T-helper 17 cell (primary cell): ENCODE data around the gene DIP2A. TPM values are rescaled to one million over a fixed set of nuclear protein-coding genes. Genes with fewer than 3 reads are reported as not detected.
"Not testable (repeated sequence)": the region's sequence is repeated elsewhere in the genome, so short reads cannot be mapped to it uniquely, and the experiment has no call there.

ENCODE experiments used
- ATAC-seq: fragments of 150-1000 bp; cut with Tn5 transposase; 2 replicates; pipeline ENCODE4 v1.10.0; 2021; ENCODE audit warnings: mild to moderate bottlenecking, moderate library complexity
- DNase-seq, 3 donors: peaks; one replicate each; pipeline versions ENCODE4 v3.0.0 to v3.0.0-alpha.2; 2020 to 2021
- H3K9me3 ChIP-seq: one replicate; pipeline ENCODE4 v1.7.0; 2013; ENCODE audit warnings: low read length, mild to moderate bottlenecking; ENCODE audit not compliant: control insufficient read depth, poor library complexity, severe bottlenecking
- H3K27ac Mint-ChIP-seq: one replicate; pipeline ENCODE4 v1.8.0; 2022; ENCODE audit warnings: mild to moderate bottlenecking, moderate library complexity, mixed read lengths
- H3K27me3 Mint-ChIP-seq: one replicate; pipeline ENCODE4 v1.8.0; 2022; ENCODE audit warnings: mixed read lengths
- H3K36me3 Mint-ChIP-seq: one replicate; pipeline ENCODE4 v1.8.0; 2022; ENCODE audit warnings: low read depth, mixed read lengths
- H3K4me1 Mint-ChIP-seq: one replicate; pipeline ENCODE4 v1.8.0; 2022; ENCODE audit warnings: mild to moderate bottlenecking, mixed read lengths
- H3K4me3 Mint-ChIP-seq: one replicate; pipeline ENCODE4 v1.8.0; 2022; ENCODE audit warnings: mild to moderate bottlenecking, moderate library complexity, mixed read lengths
- total RNA-seq, 4 donors: library from RNA in 2 of 4; stranded (reverse) in 2 of 4; gene quantifications; one replicate each; pipeline ENCODE4 v1.2.3 and lab custom pipeline; 2022 to 2026

DIP2A gene
- total RNA-seq, 2 donors from 2014 or later: 74.2 to 85.8 TPM

DNA sequence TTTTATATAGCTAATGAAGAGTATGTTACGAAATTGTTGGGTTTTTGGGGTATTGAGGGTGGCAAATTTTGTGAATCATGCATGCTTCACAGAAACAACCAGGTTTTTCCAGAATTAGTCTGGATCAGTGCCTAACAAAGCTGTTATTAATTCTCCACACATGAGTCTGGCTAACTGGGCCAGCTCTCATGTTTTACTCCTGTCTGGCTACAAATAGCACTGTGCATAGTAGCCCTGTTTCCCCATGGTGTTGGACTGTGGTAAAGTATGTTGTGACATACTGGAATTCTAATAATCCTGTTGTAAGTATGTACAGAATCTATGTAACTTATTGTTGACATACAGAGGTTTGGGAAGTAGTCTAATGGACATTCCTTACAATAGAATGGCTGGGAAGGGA, 110.4 kb downstream of the DIP2A start:
- Mint-ChIP-seq H3K4me1 (peaks cover 4% of the 10 kb centered on the region), H3K36me3 (peaks cover 11% of the 10 kb centered on the region), H3K27ac (no peak overlapping the region), H3K4me3 (no peak overlapping the region), H3K27me3 (no peaks in the 10 kb centered on the region)
- no peak for ATAC-seq
- H3K9me3 ChIP-seq: no peaks in the 10 kb centered on the region
- DNase-seq: no peak

DNA sequence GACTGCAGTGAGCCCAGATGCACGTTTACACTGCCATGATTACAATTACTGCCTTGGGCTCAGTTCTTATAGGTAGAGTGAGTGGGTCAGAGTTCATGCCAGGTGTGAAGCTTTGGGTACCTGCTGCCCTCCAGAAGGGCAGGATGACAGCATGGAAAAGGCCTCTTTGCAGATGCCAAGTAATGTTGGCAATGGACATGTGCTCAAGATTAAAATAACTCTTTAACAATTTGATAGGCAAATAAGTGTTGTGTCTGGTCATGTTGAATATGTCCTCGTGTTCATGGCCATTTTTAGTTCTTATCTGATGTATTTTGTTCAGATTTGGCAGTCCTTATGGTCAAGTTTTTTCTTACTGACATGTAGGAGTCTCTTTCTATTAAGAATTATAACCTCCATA, 111.4 kb downstream of the DIP2A start:
- Mint-ChIP-seq H3K27me3 (no peaks in the 10 kb centered on the region), H3K27ac (no peak overlapping the region), H3K4me1 (peaks cover 3% of the 10 kb centered on the region), H3K36me3 (peaks cover 11% of the 10 kb centered on the region), H3K4me3 (no peak overlapping the region)
- no peaks in the 10 kb centered on the region for H3K9me3 ChIP-seq
- DNase-seq: no peak
- ATAC-seq: no peak

DNA sequence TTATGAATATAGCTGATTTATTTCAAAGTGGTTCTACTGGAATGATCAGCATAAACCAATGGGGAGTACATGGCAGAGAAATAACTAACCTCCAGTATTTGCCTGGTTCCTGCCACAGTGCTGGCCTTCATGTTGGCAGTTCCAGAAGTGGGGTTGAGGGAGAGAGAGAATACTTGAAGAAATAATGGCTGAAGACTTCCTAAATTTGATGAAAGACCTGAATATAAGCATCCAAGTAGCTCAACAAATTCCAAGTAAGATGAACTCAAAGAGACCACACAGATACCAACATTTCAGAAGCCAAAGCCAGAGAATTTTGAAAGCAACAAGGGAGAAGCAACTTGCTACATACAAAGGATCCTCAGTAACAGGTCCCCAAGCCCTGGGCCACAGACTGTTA, 111.9 kb downstream of the DIP2A start:
- Mint-ChIP-seq H3K4me1 (peaks cover 7% of the 10 kb centered on the region), H3K4me3 (no peak overlapping the region), H3K27ac (no peak overlapping the region), H3K27me3 (no peaks in the 10 kb centered on the region), H3K36me3 (peaks cover 11% of the 10 kb centered on the region)
- DNase-seq (no peak), ATAC-seq (no peak)
- H3K9me3 ChIP-seq: no peaks in the 10 kb centered on the region

DNA sequence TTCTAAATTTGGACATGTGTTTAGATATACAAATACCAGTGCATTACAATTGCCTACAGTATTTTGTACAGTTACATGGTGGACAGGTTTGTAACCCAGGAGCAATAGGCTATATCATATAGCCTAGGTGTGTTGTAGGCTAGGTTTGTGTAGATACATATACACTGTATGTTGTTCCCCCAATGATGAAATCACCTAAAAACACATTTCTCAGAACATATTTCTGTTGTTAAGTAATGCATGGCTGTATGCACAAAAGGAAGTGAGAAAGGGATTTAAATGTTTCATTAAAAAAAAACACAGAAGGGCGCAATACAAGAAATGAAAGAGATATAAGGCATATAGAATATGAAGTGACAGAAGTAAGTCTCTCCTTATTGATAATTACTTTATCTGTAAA, 114.2 kb downstream of the DIP2A start:
- DNase-seq (no peak), ATAC-seq (no peak)
- no peak overlapping the region for H3K4me3 Mint-ChIP-seq
- no peak overlapping the region for H3K27ac Mint-ChIP-seq
- peaks cover 5% of the 10 kb centered on the region for H3K4me1 Mint-ChIP-seq
- H3K36me3 Mint-ChIP-seq: peaks cover 7% of the 10 kb centered on the region
- no peaks in the 10 kb centered on the region for H3K27me3 Mint-ChIP-seq
- H3K9me3 ChIP-seq: no peaks in the 10 kb centered on the region

DNA sequence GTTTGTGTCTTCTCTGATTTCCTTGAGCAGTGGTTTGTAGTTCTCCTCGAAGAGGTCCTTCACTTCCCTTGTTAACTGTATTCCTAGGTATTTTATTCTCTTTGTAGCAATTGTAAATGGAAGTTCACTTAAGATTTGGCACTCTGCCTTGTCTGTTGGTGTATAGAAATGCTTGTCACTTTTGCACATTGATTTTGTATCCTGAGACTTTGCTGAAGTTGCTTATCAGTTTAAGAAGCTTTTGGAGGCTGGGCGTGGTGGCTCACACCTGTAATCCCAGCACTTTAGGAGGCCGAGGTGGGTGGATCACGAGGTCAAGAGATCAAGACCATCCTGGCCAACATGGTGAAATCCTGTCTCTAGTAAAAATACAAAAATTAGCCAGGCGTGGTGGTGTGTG, 119.1 kb downstream of the DIP2A start:
- H3K36me3 Mint-ChIP-seq, H3K27me3 Mint-ChIP-seq: not testable (repeated sequence)

DNA sequence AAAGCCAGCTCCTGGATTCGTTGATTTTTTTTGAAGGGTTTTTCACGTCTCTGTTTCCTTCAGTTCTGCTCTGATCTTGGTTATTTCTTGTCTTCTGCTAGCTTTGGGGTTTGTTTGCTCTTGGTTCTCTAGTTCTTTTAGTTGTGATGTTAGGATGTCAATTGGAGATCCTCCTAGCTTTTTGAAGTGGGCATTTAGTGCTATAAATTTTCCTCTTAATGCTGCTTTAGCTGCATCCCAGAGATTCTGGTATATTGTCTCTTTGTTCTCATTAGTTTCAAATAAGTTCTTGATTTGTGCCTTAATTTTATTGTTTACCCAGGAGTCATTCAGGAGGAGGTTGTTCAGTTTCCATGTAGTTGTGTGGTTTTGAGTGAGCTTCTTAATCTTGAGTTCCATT, 120.7 kb downstream of the DIP2A start:
- not testable (repeated sequence) for DNase-seq, H3K36me3 Mint-ChIP-seq, H3K27me3 Mint-ChIP-seq, H3K9me3 ChIP-seq, H3K4me1 Mint-ChIP-seq, ATAC-seq, H3K4me3 Mint-ChIP-seq, H3K27ac Mint-ChIP-seq

More for the DNA sequence above, 119.1 kb downstream of the DIP2A start:
- H3K4me1 Mint-ChIP-seq, ATAC-seq, H3K27ac Mint-ChIP-seq, H3K4me3 Mint-ChIP-seq, H3K9me3 ChIP-seq, DNase-seq: not testable (repeated sequence)

DNA sequence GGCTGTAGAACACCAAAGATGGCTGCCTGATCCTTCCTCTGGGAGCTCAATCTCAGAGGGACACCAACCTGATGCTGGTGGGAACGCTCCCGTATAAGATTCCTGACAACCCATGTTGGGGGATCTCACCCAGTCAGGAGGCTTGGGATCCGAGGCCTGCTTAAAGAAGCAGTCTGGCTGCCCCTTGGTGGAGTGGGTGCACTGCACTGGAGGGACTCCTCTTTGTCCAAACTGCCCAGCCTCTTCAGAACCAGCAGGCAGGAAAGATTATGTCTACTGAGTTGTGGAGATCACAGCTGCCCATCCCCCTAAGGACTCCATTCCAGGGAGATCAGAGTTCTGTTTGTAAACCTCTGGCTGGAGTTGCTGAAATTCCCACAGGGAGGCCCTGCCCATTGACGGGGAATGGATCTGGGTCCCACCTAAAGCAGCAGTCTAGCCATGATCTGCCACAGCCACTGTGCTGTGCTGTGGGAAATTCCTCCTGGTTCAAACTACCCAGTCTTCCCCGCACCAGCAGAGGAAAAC, 123.2 kb downstream of the DIP2A start:
- H3K27me3 Mint-ChIP-seq: no peaks in the 10 kb centered on the region
- peaks cover 9% of the 10 kb centered on the region for H3K36me3 Mint-ChIP-seq
- DNase-seq (no peak), ATAC-seq (no peak)
- H3K9me3 ChIP-seq: no peaks in the 10 kb centered on the region
- no peaks in the 10 kb centered on the region for H3K4me1 Mint-ChIP-seq
- H3K4me3 Mint-ChIP-seq: no peak overlapping the region
- H3K27ac Mint-ChIP-seq: no peak overlapping the region

DNA sequence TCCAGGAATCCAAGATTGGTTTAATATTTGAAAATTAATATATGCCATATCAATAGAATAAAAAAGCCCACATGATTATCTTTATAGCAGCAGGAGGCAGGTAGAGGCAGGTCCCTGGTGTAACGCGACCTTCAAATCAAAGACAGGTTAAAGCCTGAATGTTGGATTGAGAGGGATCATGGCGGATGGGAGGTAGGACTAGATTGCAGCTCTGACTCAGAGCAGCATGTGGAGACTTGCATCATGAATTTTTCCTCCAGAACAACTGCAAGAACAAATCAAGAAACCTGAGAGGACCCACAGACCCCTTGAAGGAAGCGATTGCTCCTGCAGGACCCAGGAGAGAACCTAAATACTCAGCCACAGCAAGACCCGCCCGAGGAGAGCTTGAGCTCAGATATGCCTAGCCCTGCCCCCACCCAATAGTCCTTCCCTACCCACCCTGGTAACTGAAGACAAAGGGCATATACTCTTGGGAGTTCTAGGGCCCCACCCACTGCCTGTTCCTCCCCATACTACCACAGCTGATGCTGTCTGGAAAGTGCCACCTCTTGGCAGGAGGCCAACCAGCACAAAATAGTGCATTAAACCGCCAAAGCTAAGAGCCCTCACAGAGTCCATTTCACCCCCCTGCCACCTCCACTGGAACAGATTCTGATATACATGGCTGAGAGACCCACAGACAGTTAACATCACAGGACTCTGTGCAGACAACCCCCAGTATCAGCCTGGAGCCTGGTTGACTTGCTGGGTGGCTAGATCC, 126.7 kb downstream of the DIP2A start:
- no peak overlapping the region for H3K4me3 Mint-ChIP-seq
- H3K9me3 ChIP-seq: no peaks in the 10 kb centered on the region
- no peaks in the 10 kb centered on the region for H3K27me3 Mint-ChIP-seq
- peaks cover 4% of the 10 kb centered on the region for H3K36me3 Mint-ChIP-seq
- no peaks in the 10 kb centered on the region for H3K4me1 Mint-ChIP-seq
- ATAC-seq (no peak), DNase-seq (no peak)
- H3K27ac Mint-ChIP-seq: no peak overlapping the region

DNA sequence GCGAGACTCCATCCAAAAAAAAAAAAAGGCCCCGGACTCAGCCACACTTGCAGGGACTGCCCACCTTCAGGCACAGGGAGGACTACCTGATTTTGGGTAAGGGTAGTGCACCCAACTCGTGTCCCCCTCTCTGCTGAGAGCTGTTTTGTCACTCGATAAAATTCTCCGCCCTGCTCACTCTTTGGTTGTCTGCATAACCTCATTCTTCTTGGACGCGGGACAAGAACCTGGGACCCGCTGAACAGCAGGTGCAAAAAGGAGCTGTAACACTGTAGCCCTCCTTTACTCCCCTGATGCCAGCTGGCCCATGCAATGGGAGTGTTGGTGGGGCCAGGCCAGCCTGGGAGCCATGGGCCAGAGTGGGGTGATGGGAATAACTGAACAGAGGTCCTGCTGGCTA, 135.6 kb downstream of the DIP2A start:
- no peak overlapping the region for H3K27ac Mint-ChIP-seq
- H3K9me3 ChIP-seq: no peaks in the 10 kb centered on the region
- H3K36me3 Mint-ChIP-seq: no peaks in the 10 kb centered on the region
- H3K27me3 Mint-ChIP-seq: no peaks in the 10 kb centered on the region
- H3K4me3 Mint-ChIP-seq: no peak overlapping the region
- ATAC-seq: no peak
- H3K4me1 Mint-ChIP-seq: no peaks in the 10 kb centered on the region
- no peak for DNase-seq

DNA sequence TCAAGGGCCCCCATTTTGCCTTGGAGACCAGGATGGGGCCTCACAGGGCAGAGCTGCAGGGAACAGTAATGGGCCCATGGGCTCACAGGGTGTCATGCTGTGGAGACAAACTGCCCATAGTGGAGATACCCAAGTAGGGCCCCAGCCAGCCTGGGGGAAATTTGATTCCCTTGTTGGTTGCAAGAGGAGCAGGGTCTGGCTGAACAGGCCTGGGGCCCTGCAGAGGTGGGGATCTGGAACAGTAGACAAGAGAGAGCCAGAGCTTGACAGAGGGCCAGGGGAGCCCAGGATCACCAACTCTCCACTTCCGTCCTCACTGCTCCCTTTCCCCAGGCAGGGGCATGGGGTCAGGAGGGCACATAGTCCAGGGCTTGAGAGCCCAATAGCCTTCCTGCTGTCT, 137.5 kb downstream of the DIP2A start:
- no peak for DNase-seq
- ATAC-seq: no peak
- Mint-ChIP-seq H3K4me1 (peaks cover 2% of the 10 kb centered on the region), H3K4me3 (no peak overlapping the region), H3K27ac (no peak overlapping the region), H3K36me3 (no peaks in the 10 kb centered on the region), H3K27me3 (no peaks in the 10 kb centered on the region)
- H3K9me3 ChIP-seq: no peaks in the 10 kb centered on the region

DNA sequence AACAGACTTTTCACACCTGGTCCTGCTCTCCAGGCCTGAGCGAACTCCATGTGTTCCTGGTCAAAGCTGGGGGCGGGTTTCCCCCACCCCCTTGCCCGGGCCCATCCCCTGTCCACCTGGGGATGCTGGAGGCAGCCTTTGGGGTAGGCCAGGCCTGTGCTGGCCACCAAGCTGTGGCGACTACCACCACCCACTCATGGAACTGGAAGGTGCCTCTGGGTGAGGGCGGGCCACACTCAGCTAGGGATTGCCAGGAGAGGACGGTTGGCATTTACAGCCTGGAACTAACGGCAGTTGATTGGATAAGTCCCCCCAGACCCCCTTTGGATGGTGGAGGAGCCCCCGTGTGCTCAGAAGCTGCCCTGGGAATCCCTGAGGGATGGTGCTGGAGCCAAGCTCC, 138.3 kb downstream of the DIP2A start:
- no peaks in the 10 kb centered on the region for H3K36me3 Mint-ChIP-seq
- no peak overlapping the region for H3K4me3 Mint-ChIP-seq
- no peak for DNase-seq
- no peaks in the 10 kb centered on the region for H3K27me3 Mint-ChIP-seq
- H3K4me1 Mint-ChIP-seq: peaks cover 2% of the 10 kb centered on the region
- H3K27ac Mint-ChIP-seq: no peak overlapping the region
- no peaks in the 10 kb centered on the region for H3K9me3 ChIP-seq
- no peak for ATAC-seq

DNA sequence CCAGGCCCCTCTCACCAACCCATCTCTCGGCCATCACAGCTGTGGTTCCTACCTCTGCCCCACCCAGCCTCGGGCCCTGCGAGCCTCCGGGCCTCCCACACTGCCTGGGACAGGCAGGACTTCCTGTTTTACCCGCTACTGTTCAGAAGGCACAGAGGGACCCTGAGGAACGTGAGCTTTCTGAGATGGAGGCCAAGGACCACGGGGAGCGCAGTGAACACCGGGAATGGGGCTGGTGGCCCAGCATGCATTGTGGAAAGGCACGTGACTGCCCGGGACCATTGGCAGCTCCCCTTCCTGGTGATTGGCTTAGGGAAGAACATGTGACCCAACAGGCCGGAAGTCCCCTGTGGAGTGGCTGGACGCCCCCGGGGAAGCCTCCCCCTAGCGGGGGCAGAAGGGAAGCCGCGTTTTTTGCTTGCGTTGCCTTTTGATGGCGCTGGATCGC, 139.2 kb downstream of the DIP2A start:
- no peaks in the 10 kb centered on the region for H3K36me3 Mint-ChIP-seq
- no peaks in the 10 kb centered on the region for H3K9me3 ChIP-seq
- DNase-seq: no peak
- peaks cover 4% of the 10 kb centered on the region for H3K4me1 Mint-ChIP-seq
- no peak overlapping the region for H3K27ac Mint-ChIP-seq
- H3K27me3 Mint-ChIP-seq: no peaks in the 10 kb centered on the region
- no peak for ATAC-seq
- no peak overlapping the region for H3K4me3 Mint-ChIP-seq

DNA sequence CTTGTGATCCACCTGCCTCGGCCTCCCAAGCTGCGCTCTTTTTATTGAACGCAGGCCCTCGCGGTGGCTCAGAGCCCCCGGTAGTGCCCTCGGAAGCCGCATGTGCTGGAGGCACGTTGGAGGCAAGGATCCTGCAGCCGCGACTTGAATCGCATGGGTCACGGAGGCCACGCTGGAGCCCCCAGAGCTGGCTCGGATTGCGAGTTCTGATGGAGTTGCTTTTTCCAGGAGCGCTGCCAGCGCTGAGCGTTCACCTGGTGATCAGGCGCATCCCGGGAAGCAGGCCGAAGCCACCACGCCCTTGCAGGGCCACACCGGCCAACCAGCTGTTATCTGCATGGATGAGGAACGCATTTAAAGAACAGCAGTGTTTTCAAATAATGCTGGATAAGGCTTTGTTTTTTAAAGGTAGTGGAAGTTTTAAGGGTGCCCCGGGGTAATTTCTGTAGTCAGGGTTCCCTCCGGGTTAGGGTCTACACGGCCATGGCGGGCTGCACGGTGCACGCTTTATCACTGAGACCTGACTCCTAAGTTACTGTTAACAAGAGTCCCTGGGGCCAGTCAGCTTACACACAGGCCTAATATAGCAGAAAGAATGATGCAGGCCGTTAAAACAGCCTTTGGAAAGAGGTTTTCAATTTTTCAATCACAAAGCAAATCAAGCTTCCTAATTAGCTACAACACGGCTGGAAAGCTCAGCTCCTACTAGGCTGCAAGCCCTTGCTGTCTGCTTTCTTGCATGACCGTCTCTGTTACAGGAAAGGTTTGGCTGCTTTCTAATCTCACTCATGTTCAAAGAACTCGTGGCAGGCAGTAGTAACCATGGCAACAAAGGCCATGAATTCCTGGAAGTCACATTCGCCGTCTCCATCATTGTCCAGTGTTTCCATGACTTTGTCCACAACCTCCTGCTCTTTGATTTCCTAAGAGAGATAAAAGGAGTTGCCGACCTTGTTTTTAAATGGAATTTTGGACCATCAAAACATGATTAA, 140.2 kb downstream of the DIP2A start:
- no peak for ATAC-seq
- peaks cover 4% of the 10 kb centered on the region for H3K4me1 Mint-ChIP-seq
- no peak overlapping the region for H3K27ac Mint-ChIP-seq

More for the DNA sequence above, 140.2 kb downstream of the DIP2A start:
- no peaks in the 10 kb centered on the region for H3K27me3 Mint-ChIP-seq
- no peak overlapping the region for H3K4me3 Mint-ChIP-seq
- H3K9me3 ChIP-seq: no peaks in the 10 kb centered on the region
- H3K36me3 Mint-ChIP-seq: no peaks in the 10 kb centered on the region
- DNase-seq: no peak
